A673 (cell line): ENCODE data around the gene C17orf67. TPM values are rescaled to one million over a fixed set of nuclear protein-coding genes. Genes with fewer than 3 reads are reported as not detected.

Experiments
- BruUV-seq: library from RNA; stranded (reverse); fragments of 400-500 nt; replicated peaks from 2 replicates; lab custom pipeline; 2021; lab: Mats Ljungman, UMichigan
- CTCF ChIA-PET: fragments of 300-600 bp; sonication (Branson Sonifier 250); formaldehyde crosslinking; loops from one replicate; lab custom pipeline; 2022; ENCODE audit warnings: antibody characterized with exemption; lab: Charles Lee
- POLR2A ChIA-PET: fragments of 300-600 bp; sonication (Branson Sonifier 250); formaldehyde crosslinking; loops from one replicate; lab custom pipeline; 2022; ENCODE audit warnings: antibody characterized with exemption; ENCODE audit not compliant: low non-redundant PET; lab: Charles Lee
- DNase-seq: peaks from one replicate; pipeline ENCODE4 v3.0.0-alpha.2; 2015; ENCODE audit warnings: low spot score
- H3K27ac ChIP-seq: fragments of 200-600 bp; sonication (generic); 2 replicates; pipeline ENCODE4 v1.5.1; 2016; ENCODE audit warnings: mixed run types, low read depth, mild to moderate bottlenecking, mixed read lengths, antibody characterized with exemption, low read length; ENCODE audit not compliant: poor library complexity, severe bottlenecking
- H3K27me3 ChIP-seq: fragments of 200-600 bp; sonication (generic); replicated peaks from 2 replicates; pipeline ENCODE4 v1.6.1; 2017; ENCODE audit warnings: mixed run types, low read depth, mild to moderate bottlenecking, mixed read lengths, antibody characterized with exemption, low read length; ENCODE audit not compliant: insufficient read depth, poor library complexity
- H3K36me3 ChIP-seq: fragments of 200-600 bp; sonication (generic); 2 replicates; pipeline ENCODE4 v1.6.1; 2016; ENCODE audit warnings: mixed run types, mild to moderate bottlenecking, mixed read lengths, antibody characterized with exemption, low read length; ENCODE audit not compliant: insufficient read depth, poor library complexity, severe bottlenecking
- H3K4me1 ChIP-seq: fragments of 200-600 bp; sonication (generic); 2 replicates; pipeline ENCODE4 v1.6.1; 2017; ENCODE audit warnings: mixed run types, mild to moderate bottlenecking, mixed read lengths, antibody characterized with exemption, low read length; ENCODE audit not compliant: insufficient read depth, poor library complexity, severe bottlenecking
- H3K4me3 ChIP-seq: fragments of 200-600 bp; sonication (generic); 2 replicates; pipeline ENCODE4 v1.5.1; 2016; ENCODE audit warnings: low read depth, mixed run types, mild to moderate bottlenecking, mixed read lengths, low read length; ENCODE audit not compliant: poor library complexity, severe bottlenecking
- H3K9me3 ChIP-seq: fragments of 200-600 bp; sonication (generic); 2 replicates; pipeline ENCODE4 v1.6.1; 2016; ENCODE audit warnings: mixed run types, low read depth, mild to moderate bottlenecking, mixed read lengths, antibody characterized with exemption, low read length; ENCODE audit not compliant: poor library complexity, severe bottlenecking
- CTCF ChIP-seq: fragments of 300-800, 200-600 bp; sonication (generic); conservative IDR thresholded peaks from 2 replicates; pipeline ENCODE4 v1.5.1; 2017; ENCODE audit warnings: low read depth, mild to moderate bottlenecking, antibody characterized with exemption, low read length, moderate library complexity, mixed read lengths
- EZH2 ChIP-seq: fragments of 200-600 bp; sonication (generic); IDR thresholded peaks from 2 replicates; pipeline ENCODE4 v1.6.1; 2017; ENCODE audit warnings: borderline replicate concordance, low read depth, mild to moderate bottlenecking, mixed read lengths, antibody characterized with exemption, low read length; ENCODE audit not compliant: poor library complexity, severe bottlenecking
- intact Hi-C: fragments of 100-400 bp; cut with micrococcal nuclease; formaldehyde crosslinking; loops from one replicate; pipeline ENCODE4 v1.10.0; 2022; ENCODE audit not compliant: unreplicated experiment
- total RNA-seq: library from RNA; stranded (reverse); gene quantifications from 2 replicates; pipeline ENCODE4 v1.2.3, GENCODE V29; 2021

C17orf67 gene
- total RNA-seq, 1 experiment from 2014 or later = 2.7 TPM

GRCh38 chr17:56866496-56866895 lies 32.8 kb upstream of the C17orf67 start:
- H3K4me3 ChIP-seq = no peak overlapping the region
- TF ChIP-seq CTCF (peak; percentile 30; the same call in 1 of the 2 replicates), EZH2 (no peak)
- H3K36me3 ChIP-seq = peaks cover 3% of the 10 kb centered on the region
- no peaks in the 10 kb centered on the region for H3K27me3 ChIP-seq
- no TSS peak for BruUV-seq
- ChIA-PET POLR2A (no interaction called here), CTCF (no interaction called here)
- no peaks in the 10 kb centered on the region for H3K9me3 ChIP-seq
- DNase-seq = peak; percentile 15
- H3K27ac ChIP-seq = no peak overlapping the region
- no peaks in the 10 kb centered on the region for H3K4me1 ChIP-seq
- intact Hi-C loops = no loop called here

- H3K27ac ChIP-seq = no peak overlapping the region
- no peak for TF ChIP-seq CTCF
- no peak for TF ChIP-seq EZH2
- no peak for DNase-seq
- no peak overlapping the region for H3K4me3 ChIP-seq
- CTCF ChIA-PET = no interaction called here
- POLR2A ChIA-PET = no interaction called here
- H3K36me3 ChIP-seq = peaks cover 3% of the 10 kb centered on the region
- H3K9me3 ChIP-seq = no peaks in the 10 kb centered on the region
- BruUV-seq = no TSS peak
- no peaks in the 10 kb centered on the region for H3K4me1 ChIP-seq
- no peaks in the 10 kb centered on the region for H3K27me3 ChIP-seq
- intact Hi-C loops = no loop called here
These were observed 32.4 kb upstream of the C17orf67 start for GRCh38 chr17:56866076-56866475.

- BruUV-seq = no TSS peak
- Histone ChIP-seq H3K4me1 (no peaks in the 10 kb centered on the region), H3K27ac (no peak overlapping the region), H3K36me3 (peaks cover 3% of the 10 kb centered on the region), H3K27me3 (no peaks in the 10 kb centered on the region), H3K4me3 (no peak overlapping the region), H3K9me3 (no peaks in the 10 kb centered on the region)
- intact Hi-C loops = no loop called here
- POLR2A ChIA-PET = no interaction called here
- no peak for TF ChIP-seq CTCF
- TF ChIP-seq EZH2 = no peak
- no peak for DNase-seq
- CTCF ChIA-PET = no interaction called here
These were observed 30.3 kb upstream of the C17orf67 start for GRCh38 chr17:56863974-56864373.
